Activated CD8-positive, alpha-beta T cell treated with anti-CD3 and anti-CD28 coated beads for 36 hours (primary cell): ENCODE measurements around the gene CAMTA1. TPM values are rescaled to one million over a fixed set of nuclear protein-coding genes. Genes with fewer than 3 reads are reported as not detected.

ENCODE experiments used
- ATAC-seq: fragments of 200-7000 bp; cut with Tn5 transposase; one replicate; pipeline ENCODE4 v1.10.0; 2021; ENCODE audit warnings: mild to moderate bottlenecking, moderate library complexity
- CTCF ChIA-PET: fragments of 350-600 bp; sonication (Branson Sonifier 250); formaldehyde crosslinking; loops from one replicate; lab custom pipeline; 2021; ENCODE audit warnings: antibody characterized with exemption; lab: Charles Lee
- POLR2A ChIA-PET: fragments of 350-600 bp; sonication (Branson Sonifier 250); formaldehyde crosslinking; loops from one replicate; lab custom pipeline; 2021; ENCODE audit warnings: antibody characterized with exemption; lab: Charles Lee
- DNase-seq: peaks from one replicate; pipeline ENCODE4 v3.0.0-alpha.2; 2020
- H3K27ac Mint-ChIP-seq: one replicate; pipeline ENCODE4 v1.8.0; 2021; ENCODE audit warnings: mild to moderate bottlenecking, mixed read lengths
- H3K27me3 Mint-ChIP-seq: one replicate; pipeline ENCODE4 v1.8.0; 2021; ENCODE audit warnings: mixed read lengths
- H3K36me3 Mint-ChIP-seq: one replicate; pipeline ENCODE4 v1.8.0; 2021; ENCODE audit warnings: low read depth, mixed read lengths
- H3K4me1 Mint-ChIP-seq: one replicate; pipeline ENCODE4 v1.8.0; 2021; ENCODE audit warnings: low read depth, mixed read lengths
- H3K4me3 Mint-ChIP-seq: one replicate; pipeline ENCODE4 v1.8.0; 2021; ENCODE audit warnings: mild to moderate bottlenecking, moderate library complexity, mixed read lengths
- H3K9me3 Mint-ChIP-seq: one replicate; pipeline ENCODE4 v1.8.0; 2021; ENCODE audit warnings: mixed read lengths
- intact Hi-C: fragments of 100-400 bp; cut with micrococcal nuclease; formaldehyde crosslinking; loops from one replicate; pipeline ENCODE4 v1.10.0; 2022
- total RNA-seq, 2 experiments: library from RNA; stranded (reverse); gene quantifications; one replicate each; pipeline ENCODE4 v1.2.3, GENCODE V29; 2021
- TF ChIP-seq, protein P1 (sequence below): fragments of 200-600 bp; IDR thresholded peaks from one replicate; pipeline ENCODE4 v1.8.0; 2022; ENCODE audit warnings: antibody characterized with exemption, mild to moderate bottlenecking

CAMTA1 gene
- total RNA-seq, 2 experiments from 2014 or later, result 67.7 to 70.9 TPM

GRCh38 chr1:6904476-6905170 is 119.4 kb downstream of the CAMTA1 start:
- CTCF ChIA-PET, result no interaction called here
- no peak overlapping the region for H3K27ac Mint-ChIP-seq
- intact Hi-C loops, result no loop called here
- H3K9me3 Mint-ChIP-seq, result no peaks in the 10 kb centered on the region
- H3K36me3 Mint-ChIP-seq, result no peaks in the 10 kb centered on the region
- POLR2A ChIA-PET, result no interaction called here
- H3K4me3 Mint-ChIP-seq, result no peak overlapping the region
- no peaks in the 10 kb centered on the region for H3K27me3 Mint-ChIP-seq
- ATAC-seq, result no peak
- H3K4me1 Mint-ChIP-seq, result peaks cover 11% of the 10 kb centered on the region
- no peak for DNase-seq
- TF ChIP-seq, protein P1, sequence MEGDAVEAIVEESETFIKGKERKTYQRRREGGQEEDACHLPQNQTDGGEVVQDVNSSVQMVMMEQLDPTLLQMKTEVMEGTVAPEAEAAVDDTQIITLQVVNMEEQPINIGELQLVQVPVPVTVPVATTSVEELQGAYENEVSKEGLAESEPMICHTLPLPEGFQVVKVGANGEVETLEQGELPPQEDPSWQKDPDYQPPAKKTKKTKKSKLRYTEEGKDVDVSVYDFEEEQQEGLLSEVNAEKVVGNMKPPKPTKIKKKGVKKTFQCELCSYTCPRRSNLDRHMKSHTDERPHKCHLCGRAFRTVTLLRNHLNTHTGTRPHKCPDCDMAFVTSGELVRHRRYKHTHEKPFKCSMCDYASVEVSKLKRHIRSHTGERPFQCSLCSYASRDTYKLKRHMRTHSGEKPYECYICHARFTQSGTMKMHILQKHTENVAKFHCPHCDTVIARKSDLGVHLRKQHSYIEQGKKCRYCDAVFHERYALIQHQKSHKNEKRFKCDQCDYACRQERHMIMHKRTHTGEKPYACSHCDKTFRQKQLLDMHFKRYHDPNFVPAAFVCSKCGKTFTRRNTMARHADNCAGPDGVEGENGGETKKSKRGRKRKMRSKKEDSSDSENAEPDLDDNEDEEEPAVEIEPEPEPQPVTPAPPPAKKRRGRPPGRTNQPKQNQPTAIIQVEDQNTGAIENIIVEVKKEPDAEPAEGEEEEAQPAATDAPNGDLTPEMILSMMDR, result no peak

GRCh38 chr1:6905331-6905730 is 120.1 kb downstream of the CAMTA1 start:
- H3K27ac Mint-ChIP-seq, result no peak overlapping the region
- no peak for ATAC-seq
- peaks cover 11% of the 10 kb centered on the region for H3K4me1 Mint-ChIP-seq
- no peaks in the 10 kb centered on the region for H3K9me3 Mint-ChIP-seq
- no peaks in the 10 kb centered on the region for H3K36me3 Mint-ChIP-seq
- TF ChIP-seq, protein P1, result no peak
- ChIA-PET POLR2A (no interaction called here), CTCF (no interaction called here)
- H3K4me3 Mint-ChIP-seq, result no peak overlapping the region
- H3K27me3 Mint-ChIP-seq, result no peaks in the 10 kb centered on the region
- intact Hi-C loops, result no loop called here
- no peak for DNase-seq

DNA sequence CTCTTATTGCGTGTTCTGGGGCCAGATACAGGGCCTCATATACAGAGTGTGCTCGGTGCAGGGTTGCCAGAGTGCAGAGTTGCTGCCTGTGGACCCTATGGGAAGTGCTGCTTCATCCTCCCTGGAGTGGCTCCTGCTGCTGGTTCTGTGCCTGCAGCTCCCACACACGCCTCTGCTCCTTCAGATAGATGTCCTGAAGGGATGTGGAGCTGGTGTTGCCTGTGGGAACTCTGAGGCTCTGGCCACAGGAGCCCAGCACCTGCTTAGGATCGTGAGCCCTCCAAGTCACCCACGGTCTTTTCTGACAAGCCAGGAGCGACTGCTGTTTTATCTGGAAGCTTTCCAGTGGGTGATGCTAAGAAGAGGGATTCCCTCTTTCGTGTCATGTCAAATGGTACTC is 120.5 kb downstream of the CAMTA1 start:
- TF ChIP-seq, protein P1, result no peak
- no peaks in the 10 kb centered on the region for H3K27me3 Mint-ChIP-seq
- ChIA-PET CTCF (no interaction called here), POLR2A (no interaction called here)
- no peaks in the 10 kb centered on the region for H3K9me3 Mint-ChIP-seq
- peaks cover 11% of the 10 kb centered on the region for H3K4me1 Mint-ChIP-seq
- no peak overlapping the region for H3K4me3 Mint-ChIP-seq
- H3K27ac Mint-ChIP-seq, result no peak overlapping the region
- intact Hi-C loops, result no loop called here
- no peaks in the 10 kb centered on the region for H3K36me3 Mint-ChIP-seq
- DNase-seq, result no peak
- no peak for ATAC-seq

- Mint-ChIP-seq H3K4me1 (peaks cover 9% of the 10 kb centered on the region), H3K36me3 (no peaks in the 10 kb centered on the region), H3K27me3 (peaks cover under 1% of the 10 kb centered on the region), H3K9me3 (no peaks in the 10 kb centered on the region), H3K27ac (no peak overlapping the region), H3K4me3 (no peak overlapping the region)
- ChIA-PET CTCF (no interaction called here), POLR2A (no interaction called here)
- no peak for ATAC-seq
- TF ChIP-seq, protein P1, result no peak
- no peak for DNase-seq
- intact Hi-C loops, result no loop called here
Measured at GRCh38 chr1:6906783-6907182, 121.5 kb downstream of the CAMTA1 start.

- ChIA-PET CTCF (no interaction called here), POLR2A (no interaction called here)
- no peak overlapping the region for H3K27ac Mint-ChIP-seq
- peaks cover 8% of the 10 kb centered on the region for H3K4me1 Mint-ChIP-seq
- H3K4me3 Mint-ChIP-seq, result no peak overlapping the region
- TF ChIP-seq, protein P1, result no peak
- ATAC-seq (no peak), DNase-seq (no peak)
- intact Hi-C loops, result no loop called here
- H3K27me3 Mint-ChIP-seq, result peaks cover 2% of the 10 kb centered on the region
- no peaks in the 10 kb centered on the region for H3K9me3 Mint-ChIP-seq
- no peaks in the 10 kb centered on the region for H3K36me3 Mint-ChIP-seq
Measured at GRCh38 chr1:6907201-6907600, 121.9 kb downstream of the CAMTA1 start.
